Kidney epithelial cell (primary cell): ENCODE results near the gene BAG5. TPM values are rescaled to one million over a fixed set of nuclear protein-coding genes. Genes with fewer than 3 reads are reported as not detected.

ENCODE experiments used
- DNase-seq: peaks from one replicate; pipeline ENCODE4 v3.0.0-alpha.2; 2010; ENCODE audit warnings: low read depth
- H3K27me3 ChIP-seq: 2 replicates; pipeline ENCODE4 v1.6.0; 2011; ENCODE audit warnings: low read length; ENCODE audit not compliant: control insufficient read depth, insufficient read depth
- H3K36me3 ChIP-seq: 2 replicates; pipeline ENCODE4 v1.5.1; 2011; ENCODE audit warnings: low read length; ENCODE audit not compliant: control insufficient read depth, insufficient read depth
- H3K4me3 ChIP-seq: 2 replicates; pipeline ENCODE4 v1.5.1; 2011; ENCODE audit warnings: low read depth, mild to moderate bottlenecking, control low read depth, low read length
- CTCF ChIP-seq: IDR thresholded peaks from 2 replicates; pipeline ENCODE4 v1.5.1; 2011; ENCODE audit warnings: mild to moderate bottlenecking, moderate library complexity, low read length, control low read depth, inconsistent platforms; ENCODE audit not compliant: insufficient read depth, poor library complexity, severe bottlenecking
- total RNA-seq: library from RNA; depleted of rRNA; stranded (reverse); fragments of >200 nt; gene quantifications from 2 replicates; pipeline ENCODE4 v1.2.3, GENCODE V29; 2015

BAG5 gene
- total RNA-seq, 1 donor from 2014 or later, result 40.8 TPM

GRCh38 chr14:103561381-103562178 lies 877 bp downstream of the BAG5 start:
- TF ChIP-seq CTCF, result no peak
- Histone ChIP-seq H3K27me3 (no peaks in the 10 kb centered on the region), H3K4me3 (peak overlapping the region; percentile 98), H3K36me3 (no peaks in the 10 kb centered on the region)
- DNase-seq, result no peak

- no peak overlapping the region for H3K4me3 ChIP-seq
Measured at GRCh38 chr14:103560691-103561090, 1.8 kb downstream of the BAG5 start.

GRCh38 chr14:103559766-103560165 lies 2.7 kb downstream of the BAG5 start:
- Histone ChIP-seq H3K4me3 (no peak overlapping the region), H3K36me3 (no peaks in the 10 kb centered on the region), H3K27me3 (no peaks in the 10 kb centered on the region)
- DNase-seq, result no peak
- no peak for TF ChIP-seq CTCF

More at GRCh38 chr14:103560691-103561090, 1.8 kb downstream of the BAG5 start:
- Histone ChIP-seq H3K27me3 (no peaks in the 10 kb centered on the region), H3K36me3 (no peaks in the 10 kb centered on the region)
- TF ChIP-seq CTCF, result no peak
- no peak for DNase-seq

- DNase-seq, result peak; percentile 98
- no peaks in the 10 kb centered on the region for H3K36me3 ChIP-seq
- no peak overlapping the region for H3K4me3 ChIP-seq
- no peak for TF ChIP-seq CTCF
- H3K27me3 ChIP-seq, result no peaks in the 10 kb centered on the region
Measured at GRCh38 chr14:103558071-103558882, 4.2 kb downstream of the BAG5 start.

- DNase-seq, result no peak
- Histone ChIP-seq H3K36me3 (no peaks in the 10 kb centered on the region), H3K4me3 (no peak overlapping the region), H3K27me3 (no peaks in the 10 kb centered on the region)
- no peak for TF ChIP-seq CTCF
Measured at GRCh38 chr14:103556946-103557758, 5.3 kb downstream of the BAG5 start.
